Posterior vena cava (tissue), 2 donors: Measurements from ENCODE around the gene ITGA3. TPM values are rescaled to one million over a fixed set of nuclear protein-coding genes. Genes with fewer than 3 reads are reported as not detected.

Experiments
- DNase-seq: peaks from one replicate; pipeline ENCODE4 v3.0.0-alpha.2; 2020; ENCODE audit warnings: low spot score
- intact Hi-C, 2 donors: fragments of 100-400 bp; cut with DNase I; formaldehyde crosslinking; loops; one replicate each; pipeline versions ENCODE4 v1.14.1 to v1.14.2; 2022 to 2023
- total RNA-seq, 2 donors: library from RNA; stranded (reverse); fragmentation: NEBNext Ultra II Directional; extraction: Animal tissue kit (Norgen Biotek cat#: 25700); gene quantifications; one replicate each; pipeline ENCODE4 v1.2.1, GENCODE V29; 2021
- donor health status: DM: yes; HTN: yes; CAD: no.
- donor health status: DM: yes; HTN: yes; CAD: no.

ITGA3 gene
- total RNA-seq, 2 donors from 2014 or later, result 56.3 to 80.3 TPM

DNA sequence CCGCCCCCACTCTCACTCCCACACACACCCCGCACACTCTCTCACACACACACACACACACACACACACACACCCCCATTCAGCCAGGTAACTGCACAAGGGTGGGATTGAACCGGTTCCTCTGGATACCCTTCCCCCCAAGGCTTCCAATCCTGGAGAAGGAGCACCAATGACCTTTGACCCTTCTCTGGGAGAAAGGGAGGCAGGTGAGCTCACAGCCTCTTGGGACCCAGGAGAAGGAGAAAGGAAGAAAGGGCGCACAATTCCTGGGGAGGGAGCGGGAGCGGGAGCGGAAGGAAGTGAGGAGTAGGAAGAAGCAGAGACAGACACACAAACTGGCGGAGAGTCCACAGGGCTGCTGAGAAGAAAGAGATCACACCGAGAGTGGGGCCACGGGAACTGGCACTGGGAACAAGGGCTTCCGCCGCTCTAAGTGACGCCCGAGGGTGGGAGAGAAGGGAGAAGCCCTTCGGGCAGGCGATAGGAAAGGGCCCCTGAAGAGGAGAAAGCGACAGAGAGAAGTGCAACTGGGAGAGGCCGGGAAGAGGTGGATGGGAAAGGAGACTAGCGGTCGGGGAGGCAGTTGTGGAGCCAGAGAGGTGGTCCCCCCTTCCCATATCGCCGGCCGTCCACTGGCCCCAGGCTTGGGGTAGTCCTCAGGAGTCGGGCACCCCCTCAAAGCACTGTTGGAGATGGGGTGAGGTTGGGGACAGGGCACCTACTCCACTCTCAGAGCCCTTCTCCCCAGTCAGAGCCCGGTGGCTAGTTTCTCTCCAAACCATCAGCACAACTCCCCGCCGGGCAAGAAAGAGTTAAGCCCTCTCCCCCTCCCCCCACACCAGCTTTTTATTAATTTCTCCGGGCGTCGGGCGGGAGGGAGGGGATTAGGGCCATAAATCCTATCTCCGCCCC is 72.8 kb downstream of the ITGA3 start:
- intact Hi-C loops, result loop anchor here in 1 of 2 donors (10.0 kb wide), 1 partner anchor 166 kb away; no protein-coding TSS in a partner anchor
- DNase-seq, result no peak

DNA sequence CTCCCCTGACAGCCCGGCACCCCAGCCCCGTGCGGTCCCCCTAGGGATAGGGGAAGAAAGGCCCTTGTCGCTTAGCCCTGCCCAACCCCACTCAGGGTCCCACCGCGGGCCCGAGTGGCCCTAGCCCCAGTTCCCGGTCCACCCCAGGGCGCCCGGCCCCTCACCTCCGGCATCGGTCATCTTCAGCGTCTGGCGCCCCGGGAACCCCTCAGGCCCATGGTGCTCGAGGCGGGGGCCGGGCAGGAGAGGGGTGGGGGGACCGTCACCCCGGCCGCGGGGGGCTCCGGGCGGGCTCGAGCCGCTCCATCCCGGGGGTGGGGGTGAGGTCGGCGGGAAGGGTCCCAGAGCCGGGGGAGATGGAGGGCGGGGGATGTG is 73.4 kb downstream of the ITGA3 start:
- intact Hi-C loops, result loop anchor here in 1 of 2 donors (10.0 kb wide), 1 partner anchor 165 kb away; no protein-coding TSS in a partner anchor
- no peak for DNase-seq

DNA sequence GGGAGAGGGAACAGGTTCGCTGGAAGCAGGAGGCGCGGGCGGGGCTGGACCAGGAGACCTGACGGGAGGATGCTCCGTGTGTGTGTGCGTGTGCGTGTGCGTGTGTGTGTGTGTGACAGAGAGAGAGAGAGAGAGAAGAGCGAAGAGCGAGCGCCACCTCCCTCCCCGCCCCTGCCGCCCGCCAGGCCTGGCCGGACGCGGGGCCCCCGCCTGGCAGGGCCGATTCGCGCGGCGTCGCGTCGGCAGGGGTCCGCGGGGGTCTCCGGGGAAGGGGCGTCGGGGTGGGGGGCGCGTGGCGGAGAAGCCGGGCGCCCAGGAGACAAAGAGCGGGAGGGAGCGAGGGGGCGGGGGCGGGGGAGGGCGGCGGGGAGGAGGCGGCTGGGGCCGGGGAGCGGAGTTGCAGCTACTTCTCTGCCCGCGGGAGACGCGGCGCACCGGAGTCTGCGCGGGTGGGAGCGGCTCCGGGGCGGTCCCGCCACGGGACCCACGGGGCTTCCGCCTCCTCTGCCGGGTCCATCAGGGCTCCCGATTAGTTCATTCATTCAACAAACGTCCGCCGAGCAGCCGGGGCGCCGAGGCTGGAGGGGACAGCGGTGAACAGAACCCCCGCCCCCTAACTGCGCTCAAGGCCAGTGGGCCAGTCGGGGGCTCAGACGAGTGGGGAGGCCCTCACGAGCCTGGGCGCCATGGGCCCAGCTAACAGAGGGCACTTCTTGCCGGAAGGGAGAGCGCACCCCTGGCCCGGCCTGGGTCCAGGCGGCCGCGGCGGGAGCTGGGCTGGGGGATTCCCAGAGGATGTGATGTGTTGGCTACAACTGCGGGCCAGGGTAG is 74.0 kb downstream of the ITGA3 start, which contains the start of gene SAMD14:
SAMD14 (minus strand) TSS at position 433 of the 831 bp plus-strand sequence. CDS start 5,201 bp downstream, outside the sequence.
- peak; percentile 86 for DNase-seq
- intact Hi-C loops, result loop anchor here in 1 of 2 donors (2.0 to 10.0 kb wide), 2 partner anchors 29 to 165 kb away; no protein-coding TSS in a partner anchor

DNA sequence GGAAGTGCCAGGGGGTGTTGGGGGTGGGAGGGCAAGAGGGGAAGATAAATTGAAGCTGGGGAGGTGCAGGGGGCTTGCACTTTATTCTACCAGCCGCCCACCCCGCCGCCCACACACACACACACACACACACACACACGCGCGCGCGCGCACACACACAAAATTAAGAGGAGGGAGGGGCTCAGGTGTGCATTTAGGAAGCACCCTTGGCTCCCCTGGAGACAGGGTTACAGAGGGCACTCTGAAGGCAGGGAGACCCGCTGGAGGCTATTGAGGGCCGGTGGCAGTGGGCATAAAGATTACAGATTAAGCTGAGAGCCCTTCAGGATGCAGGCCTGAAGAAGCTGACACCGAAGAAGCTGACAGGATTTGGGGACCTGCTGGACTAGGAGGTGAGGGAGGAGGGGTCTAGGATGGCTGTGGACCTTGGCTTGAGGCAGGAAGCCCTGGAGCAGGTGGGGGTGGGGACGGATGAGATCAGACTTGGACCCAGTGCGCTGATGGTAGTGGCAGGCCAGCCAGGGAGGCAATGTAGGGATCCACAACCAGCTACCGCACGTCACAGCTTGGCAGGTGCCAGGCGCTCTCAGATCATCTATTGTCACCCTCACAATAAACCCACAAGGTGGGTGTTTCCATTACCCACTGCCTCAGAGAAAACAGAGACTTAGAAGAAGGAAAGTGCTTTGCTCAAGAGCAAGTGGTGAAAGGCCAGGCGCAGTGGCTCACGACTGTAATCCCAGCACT is 74.8 kb downstream of the ITGA3 start:
- intact Hi-C loops, result loop anchor here in 1 of 2 donors (2.0 kb wide), 1 partner anchor 30 kb away; no protein-coding TSS in a partner anchor
- DNase-seq, result no peak

DNA sequence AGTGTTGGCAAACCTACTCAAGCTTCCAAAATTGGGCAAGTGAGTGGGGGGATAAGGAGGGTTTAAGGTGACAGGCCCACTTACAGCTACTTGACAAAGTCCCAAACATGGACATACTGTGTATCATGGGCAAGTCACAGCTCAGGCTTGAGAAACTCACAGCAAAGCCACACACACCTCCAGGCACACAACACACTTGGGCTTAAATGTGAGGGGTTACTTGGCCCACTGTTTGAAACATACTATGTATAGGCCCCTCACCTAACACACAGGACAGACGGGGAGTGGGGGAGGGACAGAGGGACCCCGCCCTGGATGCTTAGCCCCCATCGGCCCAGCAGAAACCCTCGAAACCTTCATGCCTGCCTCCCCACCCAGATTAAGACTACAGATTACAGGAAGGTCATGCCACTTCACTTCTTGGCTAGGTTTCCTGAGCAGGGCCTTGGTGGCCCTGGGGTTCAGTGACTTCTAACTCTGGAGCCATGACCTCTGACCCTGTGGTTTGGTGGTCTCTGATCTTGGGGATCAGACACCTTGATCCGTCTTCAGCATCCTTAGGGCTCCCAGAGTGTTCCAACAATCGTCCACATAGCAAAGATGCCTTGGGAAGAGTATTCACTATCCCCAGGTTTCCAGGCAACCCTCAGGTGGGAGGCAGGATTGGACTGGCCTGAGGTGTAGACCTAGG is 76.3 kb downstream of the ITGA3 start:
- no peak for DNase-seq
- intact Hi-C loops, result no loop called here

DNA sequence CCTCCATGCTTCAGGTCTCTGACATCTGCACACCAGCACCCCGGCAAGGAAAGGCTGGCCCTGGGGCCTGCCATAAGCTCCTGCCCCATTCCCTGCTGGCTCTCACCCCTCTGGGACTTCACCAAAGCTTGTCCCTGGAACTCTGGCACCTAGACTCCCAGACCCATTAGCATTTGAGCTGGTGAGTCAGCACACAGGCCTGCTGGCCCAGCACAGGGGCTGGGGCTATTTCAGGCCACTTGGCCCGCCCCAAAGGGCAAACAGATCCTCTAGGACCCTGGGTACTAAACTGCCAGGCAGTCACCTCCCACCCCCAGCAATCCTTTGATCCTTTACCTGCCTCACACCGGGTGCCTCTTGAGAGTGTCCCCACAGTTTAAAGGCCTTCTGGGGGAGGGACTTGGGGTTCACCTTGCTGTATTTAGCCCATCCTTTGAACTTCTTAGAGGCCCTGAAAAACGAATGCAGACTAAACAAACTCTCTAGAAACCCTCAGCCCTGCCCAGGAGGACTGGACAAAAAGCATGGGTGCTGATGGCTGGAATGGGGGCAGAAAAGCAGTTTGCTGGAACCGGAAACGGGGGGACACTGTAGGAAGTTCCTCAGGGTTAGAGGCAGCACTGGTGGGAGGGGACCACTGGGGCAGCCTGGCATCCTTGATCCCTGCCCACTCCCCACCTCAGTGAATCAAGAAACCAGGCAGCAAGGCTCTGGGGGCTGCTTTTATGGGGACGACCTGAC is 77.3 kb downstream of the ITGA3 start:
- intact Hi-C loops, result no loop called here
- DNase-seq, result no peak

DNA sequence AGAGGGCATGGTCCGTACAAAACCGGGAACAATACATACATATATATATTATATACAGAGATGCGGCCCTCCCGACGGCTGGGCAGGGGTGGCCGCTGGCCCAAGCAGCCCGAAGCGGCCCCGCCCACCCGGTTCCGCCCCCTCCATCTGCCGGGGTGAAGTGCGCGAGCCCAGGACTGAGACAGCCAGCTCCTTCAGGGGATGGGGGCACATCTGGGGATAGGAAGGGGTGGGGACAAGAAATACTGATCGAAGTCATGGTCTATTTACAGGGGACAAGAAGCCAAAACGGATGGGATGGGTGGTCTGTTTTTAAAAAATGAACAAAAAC is 77.8 kb downstream of the ITGA3 start:
- DNase-seq, result no peak
- intact Hi-C loops, result no loop called here

DNA sequence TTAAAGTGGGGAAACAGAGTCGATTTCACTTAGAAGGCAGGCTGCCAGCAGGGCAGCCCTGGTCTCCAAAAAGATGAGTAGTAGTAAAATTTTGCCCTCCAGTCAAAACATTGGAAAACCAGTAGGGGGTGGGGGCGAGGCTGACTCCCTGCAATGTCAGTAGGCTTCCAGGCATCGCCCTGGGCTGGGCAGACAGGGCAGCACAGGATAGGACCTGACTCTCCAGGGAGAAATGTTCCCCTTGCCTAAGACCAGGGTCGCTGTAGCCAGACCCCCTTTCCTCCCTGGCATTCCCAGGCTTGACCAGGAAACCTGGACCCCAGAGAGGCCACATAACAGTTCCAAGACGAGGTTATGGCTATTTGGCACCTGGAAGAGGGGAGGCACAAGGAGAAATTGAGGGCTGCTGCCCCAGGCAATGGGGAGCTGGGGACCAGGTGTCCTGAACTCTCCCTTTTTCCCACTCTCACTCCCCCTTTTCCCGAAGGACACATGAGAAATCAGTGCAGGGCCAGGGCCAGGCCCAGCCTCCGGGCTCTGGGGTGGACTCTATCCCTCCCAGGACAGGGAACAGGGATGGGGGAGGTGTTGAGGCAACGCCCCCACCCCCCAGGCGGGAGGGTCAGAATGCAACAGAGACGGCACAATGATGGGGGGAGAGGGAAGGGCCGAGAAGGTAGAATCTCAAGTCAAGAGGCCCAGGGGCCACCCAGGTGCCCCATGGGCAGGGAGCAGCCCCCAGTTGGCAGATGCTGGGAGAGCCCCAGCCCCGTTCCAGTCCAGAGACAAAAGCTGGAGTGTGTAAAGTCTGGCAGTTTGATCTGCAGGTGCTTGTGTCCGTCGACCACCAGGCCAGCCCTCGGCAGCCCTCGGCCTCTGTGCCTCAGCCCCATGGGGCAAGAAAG is 78.5 kb downstream of the ITGA3 start:
- peak; percentile 78 for DNase-seq
- intact Hi-C loops, result no loop called here

DNA sequence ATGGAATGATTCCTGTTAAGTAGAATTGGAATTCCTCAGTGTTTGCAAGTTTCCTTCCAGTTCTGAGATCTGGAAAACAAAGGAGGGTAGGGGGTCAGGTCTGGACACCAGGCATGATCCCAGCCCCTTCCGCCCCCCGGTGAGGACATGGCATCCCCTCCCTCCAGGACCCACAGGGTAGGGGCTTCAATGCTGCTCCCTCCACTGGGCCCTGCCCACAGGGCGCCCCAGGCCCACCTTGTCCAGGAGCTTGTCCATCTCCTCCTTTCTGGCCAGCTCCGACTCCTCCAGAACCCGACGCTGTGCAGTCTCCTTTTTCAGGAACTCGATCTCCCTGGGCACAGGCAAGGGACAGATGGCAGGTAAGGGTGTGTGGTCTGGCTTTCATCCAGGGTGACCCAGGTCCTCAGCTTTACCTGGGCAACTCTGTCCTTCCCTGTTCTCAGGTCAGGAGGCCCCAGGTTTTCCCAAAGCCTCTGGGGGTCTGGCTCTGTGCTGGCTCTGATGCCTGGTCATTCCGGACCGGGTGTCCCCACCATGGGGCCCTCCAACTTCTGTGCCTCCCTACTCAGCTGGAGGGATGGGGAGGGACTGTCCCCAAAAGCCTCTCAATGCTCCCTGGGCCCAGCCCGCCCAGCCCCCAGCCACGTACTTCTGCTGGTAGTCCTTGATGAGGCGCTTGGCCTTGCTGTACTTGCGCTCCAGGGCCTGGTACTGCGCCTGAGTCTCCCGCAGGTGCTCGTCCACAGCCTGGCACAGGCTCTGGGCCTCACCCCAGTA is 79.6 kb downstream of the ITGA3 start:
- intact Hi-C loops, result no loop called here
- no peak for DNase-seq

DNA sequence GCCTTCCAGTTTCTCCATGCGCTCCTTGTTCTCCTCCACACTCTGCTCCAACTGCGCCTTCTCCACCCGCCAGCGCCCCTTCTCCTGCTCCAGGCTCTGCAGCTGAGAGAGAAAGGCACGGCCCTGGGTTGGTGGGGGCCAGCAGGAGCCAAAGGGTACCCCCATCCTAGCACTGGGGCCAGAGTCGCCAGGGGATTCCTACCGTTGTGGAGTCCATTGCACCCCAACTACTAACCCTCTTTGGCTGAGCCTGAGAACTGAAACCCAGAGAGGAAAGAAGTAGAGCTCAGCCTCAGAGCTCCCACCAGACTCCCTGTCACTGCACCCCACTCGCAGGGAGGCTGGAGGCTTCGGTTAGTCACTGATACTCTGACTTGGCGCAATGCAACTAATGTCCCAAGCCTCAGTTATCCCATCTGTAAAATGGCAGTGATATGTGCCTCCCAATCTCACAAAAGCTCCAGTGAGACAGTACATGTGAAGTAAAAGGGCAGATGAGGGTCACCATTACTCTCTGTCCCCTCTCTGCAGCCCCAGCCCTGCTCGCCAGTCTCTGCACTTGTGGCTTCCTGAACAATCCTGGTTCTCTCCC is 80.3 kb downstream of the ITGA3 start:
- no peak for DNase-seq
- intact Hi-C loops, result no loop called here

DNA sequence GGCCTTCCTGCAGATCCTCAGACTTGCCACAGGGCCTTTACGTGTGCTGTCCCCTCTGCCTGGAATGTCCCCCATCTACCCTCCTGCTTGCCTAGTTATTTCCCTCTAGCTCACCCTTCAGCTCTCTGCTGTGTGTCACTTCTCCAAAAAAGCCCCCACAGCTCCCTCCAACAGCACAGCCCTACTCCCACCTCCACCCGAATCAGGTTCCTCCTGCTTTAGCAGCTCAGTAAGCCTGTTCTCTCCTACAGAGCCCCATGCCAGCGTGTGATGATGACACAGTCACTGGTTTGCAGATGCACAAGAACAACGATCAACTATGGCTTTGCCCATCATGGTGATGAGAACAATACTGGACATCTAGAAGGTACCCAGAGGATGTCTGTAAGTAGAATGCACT is 81.1 kb downstream of the ITGA3 start:
- intact Hi-C loops, result loop anchor here in 1 of 2 donors (1.0 kb wide), 1 partner anchor 18 kb away; no protein-coding TSS in a partner anchor

DNA sequence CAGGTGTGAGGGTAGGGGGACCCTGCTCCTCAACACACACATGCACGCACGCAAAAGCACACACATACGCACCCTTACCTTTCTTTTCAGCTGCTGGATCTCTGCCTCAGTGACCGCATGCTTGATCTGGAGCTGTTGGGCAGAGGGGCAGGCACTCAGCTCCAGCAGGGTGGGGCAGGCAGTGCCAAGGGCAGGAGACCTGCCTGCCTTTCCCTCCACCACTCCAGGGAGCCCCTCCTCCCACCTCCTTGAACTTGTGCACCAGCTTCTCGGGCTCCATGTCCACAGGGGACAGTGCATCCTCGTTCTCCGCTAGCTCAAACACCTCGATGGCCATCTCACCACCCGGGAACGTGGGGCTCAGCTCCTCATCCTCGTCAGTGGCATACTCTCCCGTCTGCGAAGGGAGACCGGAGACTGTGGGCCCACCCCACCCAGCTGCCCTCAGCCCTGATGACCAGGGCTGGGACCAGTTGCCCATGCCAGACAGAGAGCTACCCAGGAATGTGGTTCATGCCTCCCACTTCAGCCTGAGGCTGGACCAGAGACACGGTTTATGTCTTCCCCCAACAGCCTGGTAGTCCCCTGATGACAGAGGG is 83.4 kb downstream of the ITGA3 start:
- intact Hi-C loops, result no loop called here

More for the DNA sequence above, 81.1 kb downstream of the ITGA3 start:
- no peak for DNase-seq

More for the DNA sequence above, 83.4 kb downstream of the ITGA3 start:
- DNase-seq, result no peak
